ENCODE results near the gene DCAF6.

Gene DCAF6

GRCh38 chr1:167991546-167991945 lies 55.1 kb downstream of the DCAF6 start:
- no peaks in the 10 kb centered on the region for H3K9me2 ChIP-seq (ENCODE audit: low read depth, low read length)
- H2AFZ ChIP-seq (ENCODE audit: low read length), result no peak overlapping the region
- H3K4me2 ChIP-seq (ENCODE audit: low read length), result no peak overlapping the region
- H3K4me1 ChIP-seq (ENCODE audit: insufficient read depth, low read length, severe bottlenecking), result no peaks in the 10 kb centered on the region
- H3K9ac ChIP-seq (ENCODE audit: low read length), result no peak overlapping the region
- no peaks in the 10 kb centered on the region for H4K20me1 ChIP-seq (ENCODE audit: insufficient read depth, low read length)
- H3K9me3 ChIP-seq (ENCODE audit: low read length), result no peaks in the 10 kb centered on the region
- TF ChIP-seq EZH2 (IDR thresholded peaks at IDR 0.05; ENCODE audit: borderline replicate concordance, low read length) (no peak), CTCF (IDR thresholded peaks at IDR 0.05; ENCODE audit: low read length) (no peak)
- H3F3A ChIP-seq (ENCODE audit: insufficient read depth, low read length), result no peaks in the 10 kb centered on the region
- no peaks in the 10 kb centered on the region for H3K27me3 ChIP-seq (ENCODE audit: insufficient read depth, low read length)
- H3K27ac ChIP-seq (ENCODE audit: low read depth, low read length, poor library complexity, severe bottlenecking), result no peak overlapping the region
- H3K79me2 ChIP-seq (ENCODE audit: insufficient read depth, low read length), result no peaks in the 10 kb centered on the region
- peaks cover 32% of the 10 kb centered on the region for H3K36me3 ChIP-seq (ENCODE audit: insufficient read depth, low read length)
- H3K4me3 ChIP-seq (ENCODE audit: low read depth, low read length, poor library complexity, severe bottlenecking), result no peak overlapping the region

- H3F3A ChIP-seq (ENCODE audit: insufficient read depth, low read length), result no peaks in the 10 kb centered on the region
- H3K79me2 ChIP-seq (ENCODE audit: insufficient read depth, low read length), result no peaks in the 10 kb centered on the region
- H3K27ac ChIP-seq (ENCODE audit: low read depth, low read length, poor library complexity, severe bottlenecking), result no peak overlapping the region
- H3K9ac ChIP-seq (ENCODE audit: low read length), result no peak overlapping the region
- no peak overlapping the region for H2AFZ ChIP-seq (ENCODE audit: low read length)
- no peak overlapping the region for H3K4me3 ChIP-seq (ENCODE audit: low read depth, low read length, poor library complexity, severe bottlenecking)
- no peaks in the 10 kb centered on the region for H3K9me3 ChIP-seq (ENCODE audit: low read length)
- H3K27me3 ChIP-seq (ENCODE audit: insufficient read depth, low read length), result no peaks in the 10 kb centered on the region
- no peaks in the 10 kb centered on the region for H4K20me1 ChIP-seq (ENCODE audit: insufficient read depth, low read length)
- H3K4me2 ChIP-seq (ENCODE audit: low read length), result no peak overlapping the region
- no peaks in the 10 kb centered on the region for H3K9me2 ChIP-seq (ENCODE audit: low read depth, low read length)
- TF ChIP-seq EZH2 (IDR thresholded peaks at IDR 0.05; ENCODE audit: borderline replicate concordance, low read length), result no peak
- no peak for TF ChIP-seq CTCF (IDR thresholded peaks at IDR 0.05; ENCODE audit: low read length)
- H3K36me3 ChIP-seq (ENCODE audit: insufficient read depth, low read length), result peaks cover 32% of the 10 kb centered on the region
- no peaks in the 10 kb centered on the region for H3K4me1 ChIP-seq (ENCODE audit: insufficient read depth, low read length, severe bottlenecking)
Measured at GRCh38 chr1:167993720-167994119, 57.2 kb downstream of the DCAF6 start.

GRCh38 chr1:167994560-167994959 lies 58.1 kb downstream of the DCAF6 start:
- Histone ChIP-seq H2AFZ (ENCODE audit: low read length) (no peak overlapping the region), H3K27me3 (ENCODE audit: insufficient read depth, low read length) (no peaks in the 10 kb centered on the region), H3K9me3 (ENCODE audit: low read length) (no peaks in the 10 kb centered on the region), H3F3A (ENCODE audit: insufficient read depth, low read length) (no peaks in the 10 kb centered on the region), H3K9me2 (ENCODE audit: low read depth, low read length) (no peaks in the 10 kb centered on the region), H3K4me1 (ENCODE audit: insufficient read depth, low read length, severe bottlenecking) (no peaks in the 10 kb centered on the region), H3K4me2 (ENCODE audit: low read length) (no peak overlapping the region), H3K9ac (ENCODE audit: low read length) (no peak overlapping the region), H3K27ac (ENCODE audit: low read depth, low read length, poor library complexity, severe bottlenecking) (no peak overlapping the region), H3K36me3 (ENCODE audit: insufficient read depth, low read length) (peaks cover 32% of the 10 kb centered on the region), H3K4me3 (ENCODE audit: low read depth, low read length, poor library complexity, severe bottlenecking) (no peak overlapping the region), H3K79me2 (ENCODE audit: insufficient read depth, low read length) (no peaks in the 10 kb centered on the region), H4K20me1 (ENCODE audit: insufficient read depth, low read length) (no peaks in the 10 kb centered on the region)
- TF ChIP-seq CTCF (IDR thresholded peaks at IDR 0.05; ENCODE audit: low read length) (no peak), EZH2 (IDR thresholded peaks at IDR 0.05; ENCODE audit: borderline replicate concordance, low read length) (no peak)
